Dendritic cell treated with granulocyte-macrophage colony-stimulating factor and Interleukin-4, amounts not matched to agents 40 ng/mL and 50 ng/mL, for 4 days (primary cell): ENCODE measurements around the gene BASP1.
"Not testable (repeated sequence)": the region's sequence is repeated elsewhere in the genome, so short reads cannot be mapped to it uniquely, and the experiment has no call there.

Experiments used
- H3K27ac Mint-ChIP-seq: one replicate; pipeline ENCODE4 v1.8.0; 2022; ENCODE audit warnings: mild to moderate bottlenecking, mixed read lengths
- H3K27me3 Mint-ChIP-seq: one replicate; pipeline ENCODE4 v1.8.0; 2022; ENCODE audit warnings: mild to moderate bottlenecking, mixed read lengths
- H3K36me3 Mint-ChIP-seq: one replicate; pipeline ENCODE4 v1.8.0; 2022; ENCODE audit warnings: low read depth, mixed read lengths
- H3K4me1 Mint-ChIP-seq: one replicate; pipeline ENCODE4 v1.8.0; 2022; ENCODE audit warnings: low read depth, mixed read lengths
- H3K4me3 Mint-ChIP-seq: one replicate; pipeline ENCODE4 v1.8.0; 2022; ENCODE audit warnings: mild to moderate bottlenecking, moderate library complexity, mixed read lengths
- H3K9me3 Mint-ChIP-seq: one replicate; pipeline ENCODE4 v1.8.0; 2022; ENCODE audit warnings: mixed read lengths
- intact Hi-C: fragments of 100-400 bp; cut with micrococcal nuclease; formaldehyde crosslinking; loops from one replicate; pipeline ENCODE4 v1.15.0; 2022

Gene BASP1

GRCh38 chr5:17306726-17307091, 89.3 kb downstream of the BASP1 start:
- Mint-ChIP-seq H3K4me3 (no peak overlapping the region), H3K27ac (no peak overlapping the region), H3K27me3 (peaks cover 31% of the 10 kb centered on the region), H3K36me3 (no peaks in the 10 kb centered on the region), H3K9me3 (no peaks in the 10 kb centered on the region), H3K4me1 (peaks cover 24% of the 10 kb centered on the region)
- intact Hi-C loops: no loop called here

GRCh38 chr5:17307440-17307839, 90.0 kb downstream of the BASP1 start:
- peaks cover 17% of the 10 kb centered on the region for H3K4me1 Mint-ChIP-seq
- H3K36me3 Mint-ChIP-seq, H3K4me3 Mint-ChIP-seq, H3K27ac Mint-ChIP-seq, H3K9me3 Mint-ChIP-seq, intact Hi-C loops: not testable (repeated sequence)
- H3K27me3 Mint-ChIP-seq: peaks cover 28% of the 10 kb centered on the region

GRCh38 chr5:17308326-17309065, 91.1 kb downstream of the BASP1 start:
- Mint-ChIP-seq H3K27ac (no peak overlapping the region), H3K9me3 (no peaks in the 10 kb centered on the region), H3K36me3 (no peaks in the 10 kb centered on the region), H3K4me3 (no peak overlapping the region), H3K4me1 (peaks cover 8% of the 10 kb centered on the region), H3K27me3 (peaks cover 24% of the 10 kb centered on the region)
- intact Hi-C loops: no loop called here

- H3K4me1 Mint-ChIP-seq: peaks cover 3% of the 10 kb centered on the region
- no peaks in the 10 kb centered on the region for H3K36me3 Mint-ChIP-seq
- intact Hi-C loops: no loop called here
- no peak overlapping the region for H3K27ac Mint-ChIP-seq
- H3K27me3 Mint-ChIP-seq: peaks cover 30% of the 10 kb centered on the region
- H3K4me3 Mint-ChIP-seq: no peak overlapping the region
- H3K9me3 Mint-ChIP-seq: no peaks in the 10 kb centered on the region
These were observed 92.0 kb downstream of the BASP1 start for GRCh38 chr5:17309462-17309861.

- H3K36me3 Mint-ChIP-seq, H3K4me1 Mint-ChIP-seq, intact Hi-C loops, H3K4me3 Mint-ChIP-seq, H3K27ac Mint-ChIP-seq, H3K9me3 Mint-ChIP-seq: not testable (repeated sequence)
- peaks cover 34% of the 10 kb centered on the region for H3K27me3 Mint-ChIP-seq
These were observed 93.1 kb downstream of the BASP1 start for GRCh38 chr5:17310502-17310901.

- H3K27me3 Mint-ChIP-seq: peaks cover 37% of the 10 kb centered on the region
- H3K4me3 Mint-ChIP-seq, intact Hi-C loops, H3K27ac Mint-ChIP-seq, H3K9me3 Mint-ChIP-seq, H3K36me3 Mint-ChIP-seq: not testable (repeated sequence)
- H3K4me1 Mint-ChIP-seq: peaks cover 23% of the 10 kb centered on the region
These were observed 94.4 kb downstream of the BASP1 start for GRCh38 chr5:17311811-17312210.

- no peak overlapping the region for H3K27ac Mint-ChIP-seq
- H3K4me3 Mint-ChIP-seq: no peak overlapping the region
- H3K9me3 Mint-ChIP-seq: no peaks in the 10 kb centered on the region
- H3K4me1 Mint-ChIP-seq: peaks cover 28% of the 10 kb centered on the region
- intact Hi-C loops: no loop called here
- peaks cover 36% of the 10 kb centered on the region for H3K27me3 Mint-ChIP-seq
- no peaks in the 10 kb centered on the region for H3K36me3 Mint-ChIP-seq
These were observed 94.9 kb downstream of the BASP1 start for GRCh38 chr5:17312358-17312757.

- peaks cover 48% of the 10 kb centered on the region for H3K4me1 Mint-ChIP-seq
- no peaks in the 10 kb centered on the region for H3K36me3 Mint-ChIP-seq
- peaks cover 52% of the 10 kb centered on the region for H3K27me3 Mint-ChIP-seq
- intact Hi-C loops: loop anchor here (5.0 kb wide), 2 partner anchors 33 to 42 kb away; no protein-coding TSS in a partner anchor
- no peak overlapping the region for H3K4me3 Mint-ChIP-seq
- no peaks in the 10 kb centered on the region for H3K9me3 Mint-ChIP-seq
- H3K27ac Mint-ChIP-seq: no peak overlapping the region
These were observed 97.6 kb downstream of the BASP1 start for GRCh38 chr5:17314907-17315471.

GRCh38 chr5:17315710-17316221, 98.3 kb downstream of the BASP1 start:
- intact Hi-C loops: loop anchor here (5.0 kb wide), 2 partner anchors 33 to 42 kb away; no protein-coding TSS in a partner anchor
- Mint-ChIP-seq H3K4me1 (peaks cover 48% of the 10 kb centered on the region), H3K27me3 (peaks cover 57% of the 10 kb centered on the region), H3K27ac (no peak overlapping the region), H3K9me3 (no peaks in the 10 kb centered on the region), H3K36me3 (no peaks in the 10 kb centered on the region), H3K4me3 (no peak overlapping the region)

GRCh38 chr5:17316970-17317459, 99.6 kb downstream of the BASP1 start:
- Mint-ChIP-seq H3K27ac (no peak overlapping the region), H3K9me3 (no peaks in the 10 kb centered on the region), H3K36me3 (no peaks in the 10 kb centered on the region), H3K27me3 (peaks cover 59% of the 10 kb centered on the region), H3K4me3 (no peak overlapping the region), H3K4me1 (peaks cover 48% of the 10 kb centered on the region)
- intact Hi-C loops: loop anchor here (5.0 kb wide), 2 partner anchors 35 to 40 kb away; no protein-coding TSS in a partner anchor

GRCh38 chr5:17317473-17317872, 100.0 kb downstream of the BASP1 start:
- Mint-ChIP-seq H3K36me3 (no peaks in the 10 kb centered on the region), H3K4me3 (no peak overlapping the region), H3K4me1 (peaks cover 48% of the 10 kb centered on the region), H3K27ac (no peak overlapping the region), H3K9me3 (no peaks in the 10 kb centered on the region), H3K27me3 (peaks cover 55% of the 10 kb centered on the region)
- intact Hi-C loops: loop anchor here (5.0 kb wide), 2 partner anchors 35 to 40 kb away; no protein-coding TSS in a partner anchor

GRCh38 chr5:17319095-17319494, 101.7 kb downstream of the BASP1 start:
- intact Hi-C loops: loop anchor here (5.0 kb wide), 2 partner anchors 37 to 38 kb away; no protein-coding TSS in a partner anchor
- not testable (repeated sequence) for H3K9me3 Mint-ChIP-seq, H3K36me3 Mint-ChIP-seq, H3K4me3 Mint-ChIP-seq, H3K27ac Mint-ChIP-seq
- H3K4me1 Mint-ChIP-seq: peaks cover 48% of the 10 kb centered on the region
- peaks cover 51% of the 10 kb centered on the region for H3K27me3 Mint-ChIP-seq

GRCh38 chr5:17325770-17326599, 108.6 kb downstream of the BASP1 start:
- intact Hi-C loops: no loop called here
- Mint-ChIP-seq H3K4me3 (no peak overlapping the region), H3K27ac (no peak overlapping the region), H3K36me3 (no peaks in the 10 kb centered on the region), H3K9me3 (peaks cover 2% of the 10 kb centered on the region), H3K4me1 (no peaks in the 10 kb centered on the region), H3K27me3 (peaks cover 13% of the 10 kb centered on the region)
